GM12878 (cell line): ENCODE measurements around the gene WSCD1.

Source experiments
- CTCF ChIP-seq, 3 experiments: IDR thresholded peaks in 2 of 3; conservative IDR thresholded peaks in 1 of 3; 2 replicates each; pipeline ENCODE4 v1.5.1; 2011; ENCODE audit warnings: low read depth in 3 of 3, low read length in 3 of 3, mild to moderate bottlenecking in 3 of 3, control low read depth in 2 of 3, moderate library complexity in 2 of 3, inconsistent platforms in 1 of 3, mixed read lengths in 1 of 3; ENCODE audit not compliant: control insufficient read depth in 2 of 3, insufficient read depth in 1 of 3; ENCODE audit errors: extremely low read depth in 1 of 3
- EGR1 ChIP-seq, 2 experiments: IDR thresholded peaks; 1 replicate in 1 of 2; 2 replicates in 1 of 2; pipeline ENCODE4 v1.6.1; 2011 to 2012; ENCODE audit warnings: low read depth in 2 of 2, low read length in 2 of 2, borderline replicate concordance in 1 of 2, mild to moderate bottlenecking in 1 of 2, moderate library complexity in 1 of 2
- POLR2A ChIP-seq: IDR thresholded peaks from 2 replicates; pipeline ENCODE4 v1.6.1; 2011; ENCODE audit warnings: low read depth, mild to moderate bottlenecking, low read length
- STAT1 ChIP-seq: fragments of 450-650 bp; conservative IDR thresholded peaks from 2 replicates; pipeline ENCODE4 v1.6.1; 2014; ENCODE audit warnings: antibody characterized with exemption, mild to moderate bottlenecking

GRCh38 chr17:6110088-6110487 lies 39.9 kb downstream of the WSCD1 start:
- TF ChIP-seq POLR2A (no peak), EGR1 (IDR thresholded peaks at IDR 0.05; ENCODE audit: borderline replicate concordance in 1 of 2, low read depth in 2 of 2, low read length in 2 of 2) (no peak), CTCF (IDR thresholded peaks at IDR 0.05 in 2 of 3, conservative IDR thresholded peaks at IDR 0.05 in 1 of 3; ENCODE audit: control insufficient read depth in 2 of 3, extremely low read depth in 1 of 3, insufficient read depth in 1 of 3, low read depth in 3 of 3, low read length in 3 of 3) (no peak), STAT1 (no peak)
